ENCODE results near the gene CDH5. TPM values are rescaled to one million over a fixed set of nuclear protein-coding genes. Genes with fewer than 3 reads are reported as not detected.

The CDH5 gene
- polyA plus RNA-seq, 1 donor (not counting 4 experiments of a cell fraction or from before 2014, with no cell fraction given) = 0.05 TPM

DNA sequence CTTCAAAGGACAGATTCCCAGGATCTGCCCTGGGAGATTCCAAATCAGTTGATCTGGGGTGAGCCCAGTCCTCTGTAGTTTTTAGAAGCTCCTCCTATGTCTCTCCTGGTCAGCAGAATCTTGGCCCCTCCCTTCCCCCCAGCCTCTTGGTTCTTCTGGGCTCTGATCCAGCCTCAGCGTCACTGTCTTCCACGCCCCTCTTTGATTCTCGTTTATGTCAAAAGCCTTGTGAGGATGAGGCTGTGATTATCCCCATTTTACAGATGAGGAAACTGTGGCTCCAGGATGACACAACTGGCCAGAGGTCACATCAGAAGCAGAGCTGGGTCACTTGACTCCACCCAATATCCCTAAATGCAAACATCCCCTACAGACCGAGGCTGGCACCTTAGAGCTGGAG is 840 bp upstream of the CDH5 start:
- Histone ChIP-seq H3K4me3 (ENCODE audit: control insufficient read depth in 2 of 3, extremely low read depth in 1 of 3, insufficient read depth in 2 of 3, low read depth in 1 of 3, low read length in 3 of 3) (no peak overlapping the region), H3K27me3 (ENCODE audit: control insufficient read depth, extremely low read depth, insufficient read depth, low read length) (peaks cover 6% of the 10 kb centered on the region), H4K20me1 (ENCODE audit: control insufficient read depth, extremely low read depth, insufficient read depth, low read length) (no peaks in the 10 kb centered on the region), H2AFZ (ENCODE audit: control insufficient read depth, low read length) (no peak overlapping the region), H3K9me3 (ENCODE audit: control insufficient read depth, low read depth, low read length) (no peaks in the 10 kb centered on the region), H3K4me1 (ENCODE audit: control insufficient read depth, extremely low read depth, insufficient read depth, low read length) (no peaks in the 10 kb centered on the region), H3K4me2 (ENCODE audit: control insufficient read depth, extremely low read depth, insufficient read depth, low read depth, low read length) (no peak overlapping the region), H3K36me3 (ENCODE audit: control insufficient read depth in 2 of 2, extremely low read depth in 1 of 2, insufficient read depth in 2 of 2, low read length in 2 of 2) (no peaks in the 10 kb centered on the region), H3K27ac (ENCODE audit: control insufficient read depth, insufficient read depth, low read length) (no peak overlapping the region), H3K9me1 (ENCODE audit: control insufficient read depth, extremely low read depth, insufficient read depth, low read length) (no peaks in the 10 kb centered on the region), H3K79me2 (ENCODE audit: control insufficient read depth, insufficient read depth, low read length) (no peaks in the 10 kb centered on the region), H3K9ac (ENCODE audit: control insufficient read depth, extremely low read depth, insufficient read depth, low read length) (no peak overlapping the region)
- no peak for DNase-seq (ENCODE audit: low read depth, low spot score)
- dilution Hi-C loops (cut with MboI; ENCODE audit: extremely low pct_ligation_motif_present, low sequenced_read_pairs) = no loop called here
- no peak for FAIRE-seq
- TF ChIP-seq, protein P1, sequence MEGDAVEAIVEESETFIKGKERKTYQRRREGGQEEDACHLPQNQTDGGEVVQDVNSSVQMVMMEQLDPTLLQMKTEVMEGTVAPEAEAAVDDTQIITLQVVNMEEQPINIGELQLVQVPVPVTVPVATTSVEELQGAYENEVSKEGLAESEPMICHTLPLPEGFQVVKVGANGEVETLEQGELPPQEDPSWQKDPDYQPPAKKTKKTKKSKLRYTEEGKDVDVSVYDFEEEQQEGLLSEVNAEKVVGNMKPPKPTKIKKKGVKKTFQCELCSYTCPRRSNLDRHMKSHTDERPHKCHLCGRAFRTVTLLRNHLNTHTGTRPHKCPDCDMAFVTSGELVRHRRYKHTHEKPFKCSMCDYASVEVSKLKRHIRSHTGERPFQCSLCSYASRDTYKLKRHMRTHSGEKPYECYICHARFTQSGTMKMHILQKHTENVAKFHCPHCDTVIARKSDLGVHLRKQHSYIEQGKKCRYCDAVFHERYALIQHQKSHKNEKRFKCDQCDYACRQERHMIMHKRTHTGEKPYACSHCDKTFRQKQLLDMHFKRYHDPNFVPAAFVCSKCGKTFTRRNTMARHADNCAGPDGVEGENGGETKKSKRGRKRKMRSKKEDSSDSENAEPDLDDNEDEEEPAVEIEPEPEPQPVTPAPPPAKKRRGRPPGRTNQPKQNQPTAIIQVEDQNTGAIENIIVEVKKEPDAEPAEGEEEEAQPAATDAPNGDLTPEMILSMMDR (optimal IDR thresholded peaks at IDR 0.05 in 1 of 3, IDR thresholded peaks at IDR 0.05 in 1 of 3, conservative IDR thresholded peaks at IDR 0.05 in 1 of 3; ENCODE audit: extremely low read depth in 1 of 3, insufficient read depth in 2 of 3, low read length in 3 of 3) = no peak
- TF ChIP-seq EZH2 (IDR thresholded peaks at IDR 0.05; ENCODE audit: low read length) = no peak

DNA sequence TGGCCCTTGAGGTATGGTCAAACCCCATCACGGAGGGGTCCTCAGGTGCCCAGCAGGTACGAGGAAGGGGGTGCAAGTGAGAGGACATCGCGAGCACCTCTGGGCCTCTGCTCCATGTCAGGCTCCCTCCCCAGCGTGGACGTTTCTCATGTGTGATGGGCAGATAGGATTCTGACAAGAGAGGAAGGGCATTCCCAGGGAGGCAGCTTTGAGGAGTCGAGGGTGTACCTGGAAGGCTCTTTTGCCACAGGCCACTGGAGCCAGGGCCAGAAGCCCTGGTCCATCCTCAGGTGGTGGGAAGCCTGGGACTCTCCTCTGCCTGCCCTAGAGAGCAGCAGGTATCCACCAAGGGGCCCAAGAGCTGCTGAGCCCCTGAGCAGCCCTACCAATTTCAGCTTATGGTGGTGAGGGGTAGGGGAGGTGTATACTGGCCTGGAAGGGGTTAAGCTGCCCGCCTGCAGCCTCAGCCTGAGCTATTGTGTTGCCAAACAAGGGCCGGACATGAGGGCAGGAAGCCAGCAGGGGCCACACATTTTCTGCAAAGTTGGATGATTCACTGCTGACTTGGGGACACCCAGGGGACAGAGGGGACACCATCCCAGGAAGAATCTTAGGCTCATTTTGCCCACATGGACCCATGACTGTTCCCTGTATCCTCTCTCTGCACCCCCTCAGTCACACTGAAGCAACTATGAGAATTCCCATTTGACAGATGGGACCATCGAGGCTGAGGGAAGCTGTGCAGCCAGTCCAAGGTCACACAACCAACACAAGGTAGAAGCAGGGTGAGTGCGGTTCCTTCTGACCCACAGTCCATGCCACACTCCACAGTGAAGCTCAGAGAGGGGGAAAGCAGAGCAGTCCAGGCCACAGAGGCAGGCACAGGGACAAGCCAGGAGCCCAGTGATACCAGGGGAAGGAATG is 1.7 kb downstream of the CDH5 start:
- Histone ChIP-seq H3K4me2 (ENCODE audit: control insufficient read depth, extremely low read depth, insufficient read depth, low read depth, low read length) (no peak overlapping the region), H3K36me3 (ENCODE audit: control insufficient read depth in 2 of 2, extremely low read depth in 1 of 2, insufficient read depth in 2 of 2, low read length in 2 of 2) (no peaks in the 10 kb centered on the region), H3K27ac (ENCODE audit: control insufficient read depth, insufficient read depth, low read length) (no peak overlapping the region), H3K27me3 (ENCODE audit: control insufficient read depth, extremely low read depth, insufficient read depth, low read length) (peaks cover under 1% of the 10 kb centered on the region), H3K4me3 (ENCODE audit: control insufficient read depth in 2 of 3, extremely low read depth in 1 of 3, insufficient read depth in 2 of 3, low read depth in 1 of 3, low read length in 3 of 3) (no peak overlapping the region), H3K9ac (ENCODE audit: control insufficient read depth, extremely low read depth, insufficient read depth, low read length) (no peak overlapping the region), H3K9me1 (ENCODE audit: control insufficient read depth, extremely low read depth, insufficient read depth, low read length) (no peaks in the 10 kb centered on the region), H3K79me2 (ENCODE audit: control insufficient read depth, insufficient read depth, low read length) (no peaks in the 10 kb centered on the region), H3K4me1 (ENCODE audit: control insufficient read depth, extremely low read depth, insufficient read depth, low read length) (no peaks in the 10 kb centered on the region), H2AFZ (ENCODE audit: control insufficient read depth, low read length) (no peak overlapping the region), H3K9me3 (ENCODE audit: control insufficient read depth, low read depth, low read length) (no peaks in the 10 kb centered on the region), H4K20me1 (ENCODE audit: control insufficient read depth, extremely low read depth, insufficient read depth, low read length) (no peaks in the 10 kb centered on the region)
- DNase-seq (ENCODE audit: low read depth, low spot score) (no peak), FAIRE-seq (no peak)
- TF ChIP-seq, protein P1 (optimal IDR thresholded peaks at IDR 0.05 in 1 of 3, IDR thresholded peaks at IDR 0.05 in 1 of 3, conservative IDR thresholded peaks at IDR 0.05 in 1 of 3; ENCODE audit: extremely low read depth in 1 of 3, insufficient read depth in 2 of 3, low read length in 3 of 3) = no peak
- no peak for TF ChIP-seq EZH2 (IDR thresholded peaks at IDR 0.05; ENCODE audit: low read length)
- dilution Hi-C loops (cut with MboI; ENCODE audit: extremely low pct_ligation_motif_present, low sequenced_read_pairs) = no loop called here

Data from keratinocyte (primary cell).